Astrocyte (in vitro differentiated cells and primary cell): ENCODE data around the gene HDAC3.

ENCODE experiments used
- EZH2 ChIP-seq: IDR thresholded peaks from 2 replicates; pipeline ENCODE4 v1.6.1; 2012; ENCODE audit warnings: mild to moderate bottlenecking, low read length, inconsistent platforms; ENCODE audit not compliant: insufficient read depth
- TF ChIP-seq, protein P1 (sequence below): IDR thresholded peaks from 2 replicates; pipeline ENCODE4 v1.5.1; 2011; ENCODE audit warnings: low read depth, mild to moderate bottlenecking, inconsistent platforms, low read length, moderate library complexity; ENCODE audit not compliant: insufficient read depth

DNA sequence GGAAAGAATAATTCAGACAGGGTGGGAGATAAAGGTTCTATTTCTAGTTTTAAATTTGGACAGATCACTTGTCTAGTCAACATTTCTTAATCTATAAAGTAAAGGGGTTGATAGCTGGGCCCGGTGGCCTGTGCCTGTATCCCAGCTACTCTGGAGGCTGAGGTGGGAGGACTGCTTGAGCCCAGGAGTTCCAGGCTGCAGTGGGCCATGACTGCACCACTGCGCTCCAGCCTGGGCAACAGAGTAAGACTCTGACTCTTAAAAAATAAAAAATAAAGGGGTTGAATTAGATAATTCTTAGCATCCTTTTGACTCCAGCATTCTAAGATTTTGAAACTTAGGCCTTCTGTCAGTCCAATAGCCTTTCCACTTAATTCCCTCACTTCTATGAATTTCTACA is 28.6 kb downstream of the HDAC3 start:
- TF ChIP-seq, protein P1, sequence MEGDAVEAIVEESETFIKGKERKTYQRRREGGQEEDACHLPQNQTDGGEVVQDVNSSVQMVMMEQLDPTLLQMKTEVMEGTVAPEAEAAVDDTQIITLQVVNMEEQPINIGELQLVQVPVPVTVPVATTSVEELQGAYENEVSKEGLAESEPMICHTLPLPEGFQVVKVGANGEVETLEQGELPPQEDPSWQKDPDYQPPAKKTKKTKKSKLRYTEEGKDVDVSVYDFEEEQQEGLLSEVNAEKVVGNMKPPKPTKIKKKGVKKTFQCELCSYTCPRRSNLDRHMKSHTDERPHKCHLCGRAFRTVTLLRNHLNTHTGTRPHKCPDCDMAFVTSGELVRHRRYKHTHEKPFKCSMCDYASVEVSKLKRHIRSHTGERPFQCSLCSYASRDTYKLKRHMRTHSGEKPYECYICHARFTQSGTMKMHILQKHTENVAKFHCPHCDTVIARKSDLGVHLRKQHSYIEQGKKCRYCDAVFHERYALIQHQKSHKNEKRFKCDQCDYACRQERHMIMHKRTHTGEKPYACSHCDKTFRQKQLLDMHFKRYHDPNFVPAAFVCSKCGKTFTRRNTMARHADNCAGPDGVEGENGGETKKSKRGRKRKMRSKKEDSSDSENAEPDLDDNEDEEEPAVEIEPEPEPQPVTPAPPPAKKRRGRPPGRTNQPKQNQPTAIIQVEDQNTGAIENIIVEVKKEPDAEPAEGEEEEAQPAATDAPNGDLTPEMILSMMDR = no peak
- no peak for TF ChIP-seq EZH2
